HepG2 (cell line): Measurements from ENCODE around the gene DRAP1. TPM values are rescaled to one million over a fixed set of nuclear protein-coding genes. Genes with fewer than 3 reads are reported as not detected.
A peak's percentile ranks its signal among the peaks of the same experiment; 100 is the strongest.

Experiments used
- ATAC-seq: fragments of 200-7000 bp; cut with Tn5 transposase; 3 replicates; pipeline ENCODE4 v1.9.1; 2020; ENCODE audit warnings: mild to moderate bottlenecking, moderate library complexity
- BruUV-seq: library from RNA; stranded (reverse); fragments of 400-500 nt; replicated peaks from 2 replicates; lab custom pipeline; 2021; lab: Mats Ljungman, UMichigan
- CTCF ChIA-PET: fragments of 300-600 bp; formaldehyde crosslinking; extraction: SDS; loops from one replicate; lab custom pipeline; 2021; ENCODE audit warnings: low total read pairs, inconsistent platforms, low intra/inter-chr PET ratio; lab: Yijun Ruan, JAX
- POLR2A ChIA-PET: fragments of 350-600 bp; sonication (Branson Sonifier 250); formaldehyde crosslinking; loops from one replicate; lab custom pipeline; 2020; ENCODE audit warnings: antibody characterized with exemption, inconsistent platforms; lab: Yijun Ruan, JAX
- DNase-seq: peaks from one replicate; pipeline ENCODE4 v3.0.0-alpha.2; 2015; ENCODE audit warnings: low spot score
- FAIRE-seq: peaks from 3 replicates; lab custom pipeline; 2011; peaks lifted over from hg19 to GRCh38; lab: Jason Lieb, UNC
- H2AFZ ChIP-seq: one replicate; pipeline ENCODE4 v1.6.1; 2011; ENCODE audit warnings: low read length, inconsistent platforms
- H3K27ac ChIP-seq: fragments of 300-600 bp; 3 replicates; pipeline ENCODE4 v1.8.0; 2011; ENCODE audit warnings: mixed run types, mild to moderate bottlenecking, mixed read lengths, low read length, inconsistent platforms; ENCODE audit not compliant: insufficient read depth; ENCODE audit errors: extremely low read length
- H3K27me3 ChIP-seq, 2 experiments: fragments of 200-600 bp in 1 of 2; 2 replicates in 1 of 2; 3 replicates in 1 of 2; pipeline versions ENCODE4 v1.6.0 to v1.8.0; 2011; ENCODE audit warnings: low read length in 2 of 2, mild to moderate bottlenecking in 2 of 2, moderate library complexity in 2 of 2, inconsistent platforms in 1 of 2; ENCODE audit not compliant: insufficient read depth in 2 of 2, control insufficient read depth in 1 of 2
- H3K36me3 ChIP-seq, 2 experiments: fragments of 200-600 bp in 1 of 2; replicated peaks in 1 of 2; 2 replicates in 1 of 2; 3 replicates in 1 of 2; pipeline versions ENCODE4 v1.5.1 to v1.8.0; 2011; ENCODE audit warnings: low read length in 2 of 2, inconsistent platforms in 1 of 2; ENCODE audit not compliant: insufficient read depth in 2 of 2, control insufficient read depth in 1 of 2
- H3K4me1 ChIP-seq: 2 replicates; pipeline ENCODE4 v1.5.1; 2012; ENCODE audit warnings: low read length, inconsistent platforms; ENCODE audit not compliant: insufficient read depth
- H3K4me2 ChIP-seq: 2 replicates; pipeline ENCODE4 v1.6.0; 2011; ENCODE audit warnings: low read depth, low read length, inconsistent platforms
- H3K4me3 ChIP-seq, 3 experiments: fragments of 200-600 bp in 1 of 3; sonication (generic), shearing (Covaris generic) in 1 of 3; replicated peaks in 1 of 3; 2 replicates each; pipeline ENCODE4 v1.5.1; 2011 to 2016; ENCODE audit warnings: low read length in 3 of 3, inconsistent platforms in 2 of 3, low read depth in 2 of 3, mild to moderate bottlenecking in 2 of 3, control low read depth in 1 of 3, mixed read lengths in 1 of 3; ENCODE audit not compliant: insufficient read depth in 1 of 3
- H3K79me2 ChIP-seq: one replicate; pipeline ENCODE4 v1.6.1; 2011; ENCODE audit warnings: low read length, inconsistent platforms; ENCODE audit not compliant: insufficient read depth
- H3K9ac ChIP-seq: 2 replicates; pipeline ENCODE4 v1.6.0; 2011; ENCODE audit warnings: mild to moderate bottlenecking, low read depth, low read length, inconsistent platforms; ENCODE audit not compliant: insufficient read depth
- H3K9me3 ChIP-seq: 2 replicates; pipeline ENCODE4 v1.5.1; 2012; ENCODE audit warnings: mild to moderate bottlenecking, low read length
- H4K20me1 ChIP-seq: 2 replicates; pipeline ENCODE4 v1.6.0; 2011; ENCODE audit warnings: inconsistent platforms, mild to moderate bottlenecking, low read length, moderate library complexity; ENCODE audit not compliant: insufficient read depth
- AGO2 ChIP-seq: fragments of 200-400 bp; formaldehyde crosslinking; optimal IDR thresholded peaks from 2 replicates; pipeline ENCODE3; 2017; ENCODE audit warnings: mild to moderate bottlenecking, low read depth, low read length, moderate library complexity
- CEBPZ ChIP-seq: IDR thresholded peaks from 2 replicates; pipeline ENCODE4 v1.6.1; 2012; ENCODE audit warnings: low read length, improper control_type of control experiment
- MXI1 ChIP-seq: IDR thresholded peaks from 3 replicates; pipeline ENCODE4 v1.6.1; 2012; ENCODE audit warnings: low read depth, low read length, inconsistent platforms, borderline replicate concordance
- NR3C1 ChIP-seq: sonication (generic); formaldehyde crosslinking; IDR thresholded peaks from 2 replicates; pipeline ENCODE4 v1.4.0; 2020; ENCODE audit warnings: missing genetic modification reagents
- SNAPC2 ChIP-seq: sonication (generic); formaldehyde crosslinking; IDR thresholded peaks from 2 replicates; pipeline ENCODE4 v1.8.1; 2022; ENCODE audit warnings: mild to moderate bottlenecking, missing genetic modification reagents
- ZHX2 ChIP-seq, 2 experiments: sonication (generic) in 1 of 2; formaldehyde crosslinking in 1 of 2; IDR thresholded peaks; 2 replicates each; pipeline versions ENCODE4 v1.6.1 to v1.9.0; 2014 to 2022; ENCODE audit warnings: antibody characterized with exemption in 1 of 2, borderline replicate concordance in 1 of 2, inconsistent platforms in 1 of 2, low read depth in 1 of 2, missing genetic modification reagents in 1 of 2
- ZNF280D ChIP-seq: sonication (generic); formaldehyde crosslinking; IDR thresholded peaks from 2 replicates; pipeline ENCODE4 v1.5.1; 2020; ENCODE audit warnings: mild to moderate bottlenecking, missing genetic modification reagents
- ZNF563 ChIP-seq: sonication (generic); formaldehyde crosslinking; IDR thresholded peaks from 2 replicates; pipeline ENCODE4 v1.8.0; 2022; ENCODE audit warnings: mild to moderate bottlenecking, moderate library complexity, missing genetic modification reagents
- ZNF629 ChIP-seq: sonication (generic); formaldehyde crosslinking; conservative IDR thresholded peaks from 2 replicates; pipeline ENCODE4 v1.5.0; 2020; ENCODE audit warnings: missing genetic modification reagents
- ZNF768 ChIP-seq: sonication (generic); formaldehyde crosslinking; IDR thresholded peaks from 2 replicates; pipeline ENCODE4 v1.4.0; 2020; ENCODE audit warnings: missing genetic modification reagents
- WGBS: methylation state at CpG from one replicate; pipeline ENCODE4 v1.1.6; 2017; ENCODE audit warnings: low lambda C conversion rate; 5-methylcytosine and 5-hydroxymethylcytosine counted together
- in situ Hi-C: cut with HindIII; loops from 2 replicates; pipeline ENCODE4 v1.10.0; 2017; ENCODE audit warnings: low pct_unique_long_range_greater_than_20kb; ENCODE audit not compliant: extremely low pct_ligation_motif_present
- intact Hi-C: fragments of 100-400 bp; cut with micrococcal nuclease; formaldehyde crosslinking; loops from one replicate; pipeline ENCODE4 v1.10.0; 2022; ENCODE audit not compliant: unreplicated experiment
- polyA plus RNA-seq, 8 experiments: library from polyadenylated mRNA; depleted of rRNA in 3 of 8; stranded (reverse) in 7 of 8; unstranded in 1 of 8; fragments of >200 nt; fragmentation: Illumina TruSeq in 4 of 8; extraction: Trizol in 4 of 8; gene quantifications; 2 replicates each; pipeline versions ENCODE4 v1.2.1 to v1.2.3, GENCODE V29; 2011 to 2016; ENCODE audit warnings: low read depth in 4 of 8, missing spikeins in 1 of 8, mixed read lengths in 1 of 8; ENCODE audit not compliant: insufficient read depth in 1 of 8
- total RNA-seq, 5 experiments: library from RNA; depleted of rRNA; stranded (reverse); fragments of >200 nt; fragmentation: Illumina TruSeq; extraction: Trizol; gene quantifications; 2 replicates each; pipeline ENCODE4 v1.2.3, GENCODE V29; 2016; ENCODE audit warnings: low read depth in 1 of 5

Gene DRAP1
- total and polyA plus RNA-seq, 2 of the 13 experiments (the other 11 are each of a cell fraction or from before 2014, with no cell fraction given), result 46.8 to 52.3 TPM

GRCh38 chr11:65907878-65908277 is 11.3 kb upstream of the DRAP1 start:
- 60% methylated on average over 6 of the region's 6 CpGs for WGBS
- POLR2A ChIA-PET, result interaction anchor here (1.6 to 2.0 kb wide), 3 partner anchors 10 to 20 kb away, joined by 8 to 12 read pairs (median 8); partner anchors contain the start of genes C11orf68, CCDC85B, DRAP1 and FIBP
- Histone ChIP-seq H3K4me3 (no peak overlapping the region), H3K36me3 (no peaks in the 10 kb centered on the region), H3K9ac (no peak overlapping the region), H3K27me3 (peaks cover 0 to 3% of the 10 kb centered on the region in 2 experiments; a peak in 1 of 5 replicates), H3K9me3 (no peaks in the 10 kb centered on the region), H2AFZ (no peak overlapping the region), H3K27ac (no peak overlapping the region), H3K79me2 (no peaks in the 10 kb centered on the region), H3K4me1 (peaks cover 48% of the 10 kb centered on the region), H4K20me1 (no peaks in the 10 kb centered on the region), H3K4me2 (no peak overlapping the region)
- intact Hi-C loops (no loop called here), in situ Hi-C loops (no loop called here)
- CTCF ChIA-PET, result no interaction called here
- DNase-seq (no peak), ATAC-seq (no peak), FAIRE-seq (no peak)
- no TSS peak for BruUV-seq
- TF ChIP-seq NR3C1 (CRISPR knock-in tag), result no peak
- TF ChIP-seq SNAPC2 (CRISPR knock-in tag), result no peak
- no peak for TF ChIP-seq AGO2
- no peak for TF ChIP-seq ZNF563 (CRISPR knock-in tag)
- peak; percentile 90 for TF ChIP-seq ZNF768
- no peak for TF ChIP-seq MXI1
- TF ChIP-seq ZNF280D, result no peak
- no peak for TF ChIP-seq CEBPZ
- 0 out of 2 replicates have a peak, but pooled peaks have one; percentile 11 for TF ChIP-seq ZNF629 (CRISPR knock-in tag)
- TF ChIP-seq ZHX2 (IDR thresholded peaks at IDR 0.05; ENCODE audit: low read depth), result no peak
- no peak for TF ChIP-seq ZHX2 (CRISPR knock-in tag; IDR thresholded peaks at IDR 0.05; ENCODE audit: borderline replicate concordance)
